Hematopoietic multipotent progenitor cell treated with erythropoietin and hydrocortisone succinate and interleukin-3 and kit ligand, for 6 days (in vitro differentiated cells): ENCODE measurements around the gene SLC6A18.
"Not testable (repeated sequence)": the region's sequence is repeated elsewhere in the genome, so short reads cannot be mapped to it uniquely, and the experiment has no call there.

Experiments
- DNase-seq: peaks from one replicate; pipeline ENCODE4 v3.0.0-alpha.2; 2015

Gene SLC6A18

GRCh38 chr5:1257841-1258240 is 32.7 kb downstream of the SLC6A18 start:
- no peak for DNase-seq

- no peak for DNase-seq
Observed at GRCh38 chr5:1259806-1260480, 34.8 kb downstream of the SLC6A18 start.

GRCh38 chr5:1261643-1262042 is 36.5 kb downstream of the SLC6A18 start:
- no peak for DNase-seq

DNA sequence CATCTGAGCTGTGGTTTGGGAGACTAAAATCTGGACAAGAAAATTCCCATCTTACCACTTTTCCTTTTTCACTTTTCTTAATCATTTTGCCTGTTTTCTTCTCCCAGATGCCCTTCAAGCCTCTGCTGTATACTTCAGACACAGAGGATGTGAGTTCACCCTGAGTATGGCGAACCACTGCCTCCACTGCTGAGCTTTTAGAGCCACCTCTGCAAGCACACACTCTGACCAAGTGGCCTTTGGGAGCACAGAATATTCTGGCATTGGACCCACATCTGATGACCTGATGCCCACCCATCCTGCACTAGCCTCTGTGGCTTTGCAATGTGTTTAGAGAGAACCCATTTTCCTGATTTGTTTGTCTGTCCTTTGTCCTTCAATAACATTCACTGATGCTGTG is 37.2 kb downstream of the SLC6A18 start:
- no peak for DNase-seq

- DNase-seq: no peak
Observed at GRCh38 chr5:1264211-1264610, 39.0 kb downstream of the SLC6A18 start.

DNA sequence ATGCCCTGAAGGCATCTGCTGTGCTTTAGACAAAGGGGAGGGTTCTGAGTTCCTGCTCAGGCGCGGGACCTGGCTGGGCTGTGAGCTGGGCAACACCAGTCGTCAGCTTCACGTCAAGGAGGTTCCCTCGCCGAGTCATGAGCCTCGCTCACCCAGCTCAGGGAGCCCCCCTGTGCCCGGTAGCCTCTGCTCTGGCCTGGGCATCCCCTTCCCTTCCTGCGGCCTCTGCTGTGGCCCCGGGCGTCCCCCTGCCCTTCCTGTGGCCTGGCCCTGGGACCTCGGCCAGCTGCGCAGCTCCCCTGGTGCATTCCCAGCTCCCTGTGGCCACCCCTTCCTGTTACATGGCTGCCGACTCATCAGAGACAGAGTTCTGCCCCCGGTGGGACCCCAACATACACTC is 39.8 kb downstream of the SLC6A18 start:
- DNase-seq: no peak

DNA sequence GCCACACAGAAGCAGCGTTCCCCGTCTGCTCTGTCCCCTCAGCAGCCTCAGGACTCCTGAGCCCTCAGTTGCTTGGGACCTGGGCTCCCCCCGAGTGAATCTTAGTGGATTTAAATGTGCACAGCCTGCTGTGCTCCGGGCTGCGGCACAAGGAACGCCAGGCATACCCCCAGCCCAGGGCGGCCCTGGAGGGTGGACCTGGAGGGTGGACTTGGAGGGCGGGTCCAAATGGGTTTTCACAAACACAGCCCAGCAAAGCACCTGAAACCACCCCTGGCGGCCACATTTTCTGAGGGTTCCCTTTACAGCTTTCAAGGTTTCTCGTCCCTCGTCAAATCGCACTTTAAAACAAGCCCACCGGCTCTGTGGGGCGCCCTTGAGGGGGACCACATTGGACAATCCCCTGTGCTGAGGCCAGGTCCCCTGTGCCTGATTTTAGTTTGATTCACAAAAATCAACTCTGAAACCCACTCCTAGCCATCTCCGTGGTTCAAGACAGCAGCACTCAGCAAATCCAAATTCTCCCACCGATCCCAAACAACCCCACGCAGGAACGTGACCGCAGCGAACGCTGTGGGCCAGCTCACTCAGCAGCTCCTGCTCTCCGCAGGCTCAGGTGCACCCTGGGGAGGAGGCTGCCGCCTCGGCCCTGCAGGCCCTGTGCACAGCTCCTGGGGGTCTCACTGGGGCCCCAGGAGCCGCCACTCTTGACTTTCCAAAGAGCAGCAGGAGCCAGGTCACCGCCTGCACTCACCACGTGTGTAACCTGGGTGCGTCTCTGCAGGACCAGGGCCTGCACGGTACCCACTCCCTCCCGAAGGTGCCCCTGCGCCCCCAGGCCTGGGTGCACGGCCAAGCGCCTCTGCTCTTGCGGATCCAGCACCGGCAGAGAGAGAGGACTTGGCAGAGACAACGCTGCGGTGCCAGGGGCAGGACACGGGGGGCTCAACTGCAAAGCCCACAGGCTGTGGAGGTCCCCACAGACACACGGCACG is 40.6 kb downstream of the SLC6A18 start:
- no peak for DNase-seq

GRCh38 chr5:1266791-1267190 is 41.6 kb downstream of the SLC6A18 start:
- DNase-seq: no peak

DNA sequence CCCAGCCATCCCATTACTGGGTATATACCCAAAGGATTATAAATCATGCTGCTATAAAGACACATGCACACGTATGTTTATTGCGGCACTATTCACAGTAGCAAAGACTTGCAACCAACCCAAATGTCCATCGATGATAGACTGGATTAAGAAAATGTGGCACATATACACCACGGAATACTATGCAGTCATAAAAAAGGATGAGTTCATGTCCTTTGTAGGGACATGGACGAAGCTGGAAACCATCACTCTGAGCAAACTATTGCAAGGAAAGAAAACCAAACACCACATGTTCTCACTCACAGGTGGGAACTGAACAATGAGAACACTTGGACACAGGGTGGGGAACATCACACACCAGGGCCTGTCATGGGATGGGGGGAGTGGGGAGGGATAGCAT is 42.3 kb downstream of the SLC6A18 start:
- DNase-seq: not testable (repeated sequence)

DNA sequence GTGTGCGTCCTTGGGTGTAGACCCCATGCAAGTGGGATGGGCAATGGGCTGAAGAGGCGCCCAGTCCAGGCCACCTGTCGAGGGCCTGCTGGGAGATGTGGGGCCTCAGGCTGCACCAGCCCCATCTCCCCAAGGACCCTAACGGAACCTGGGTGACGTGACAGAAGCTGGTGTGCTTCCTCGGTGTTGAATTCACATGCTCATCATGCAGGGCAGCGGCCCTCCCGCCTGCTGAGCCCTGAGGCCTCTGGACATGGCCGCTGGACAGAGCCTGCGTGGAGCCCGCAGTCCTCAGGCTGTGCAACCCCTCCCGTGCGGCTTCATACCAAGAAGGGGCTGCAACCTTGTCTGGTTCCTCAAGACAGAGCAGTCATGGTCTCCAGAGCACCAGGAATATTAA is 42.9 kb downstream of the SLC6A18 start:
- DNase-seq: no peak

DNA sequence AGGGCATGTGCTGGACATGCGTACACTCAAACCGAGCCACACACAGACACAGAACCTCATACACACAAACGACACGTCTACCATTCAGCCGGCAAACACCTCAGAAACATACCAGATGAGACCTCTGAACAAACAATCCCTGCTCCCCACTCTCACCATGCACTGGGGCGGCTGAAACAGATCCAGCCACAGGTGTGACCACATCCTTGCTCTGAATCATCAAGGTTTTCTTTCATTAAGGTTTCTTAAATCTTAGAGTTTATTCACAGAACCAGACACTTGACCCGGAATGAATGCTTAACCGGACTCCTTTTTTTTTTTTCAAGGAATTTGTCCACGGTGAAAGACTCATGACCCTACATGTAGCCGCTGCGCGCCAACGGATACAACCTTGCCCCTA is 43.5 kb downstream of the SLC6A18 start:
- DNase-seq: no peak

- DNase-seq: no peak
Observed at GRCh38 chr5:1270426-1270825, 45.2 kb downstream of the SLC6A18 start.

- no peak for DNase-seq
Observed at GRCh38 chr5:1270933-1271914, 46.0 kb downstream of the SLC6A18 start.

DNA sequence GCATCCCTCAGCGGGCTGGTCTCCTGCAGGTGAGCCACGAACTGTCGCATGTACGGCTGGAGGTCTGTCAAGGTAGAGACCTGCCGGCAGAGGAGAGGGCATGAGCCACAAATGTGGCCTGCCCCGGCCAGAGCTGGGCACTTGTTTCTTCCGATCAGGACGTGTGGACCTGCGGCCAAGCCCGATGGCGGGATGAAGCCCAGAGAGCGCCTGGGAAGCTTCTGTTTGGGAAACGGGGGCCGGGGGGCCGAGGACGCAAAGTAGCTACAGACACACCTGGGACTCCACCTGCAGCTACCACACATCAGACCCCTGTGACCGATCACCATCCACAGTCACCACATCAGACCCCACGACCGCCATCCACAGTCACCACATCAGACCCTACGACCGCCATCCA is 47.0 kb downstream of the SLC6A18 start:
- no peak for DNase-seq

DNA sequence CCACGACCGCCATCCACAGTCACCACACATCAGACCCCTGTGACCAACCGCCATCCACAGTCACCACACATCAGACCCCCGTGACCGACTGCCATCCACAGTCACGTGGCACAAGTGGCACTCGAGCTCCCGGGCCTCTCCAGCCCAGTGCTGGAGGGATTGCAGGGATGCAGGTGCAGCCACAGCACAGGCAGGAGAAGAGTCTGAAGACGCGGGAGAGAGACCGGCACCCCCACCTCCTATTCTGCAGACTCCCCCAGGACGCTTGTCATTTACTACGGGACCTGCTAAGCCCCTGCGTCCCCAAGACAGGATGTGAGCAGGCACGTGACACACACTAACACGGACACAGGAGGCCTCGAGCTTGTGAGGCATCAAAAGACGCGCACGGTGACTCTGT is 48.6 kb downstream of the SLC6A18 start:
- DNase-seq: no peak

GRCh38 chr5:1274471-1274870 is 49.3 kb downstream of the SLC6A18 start:
- DNase-seq: no peak

DNA sequence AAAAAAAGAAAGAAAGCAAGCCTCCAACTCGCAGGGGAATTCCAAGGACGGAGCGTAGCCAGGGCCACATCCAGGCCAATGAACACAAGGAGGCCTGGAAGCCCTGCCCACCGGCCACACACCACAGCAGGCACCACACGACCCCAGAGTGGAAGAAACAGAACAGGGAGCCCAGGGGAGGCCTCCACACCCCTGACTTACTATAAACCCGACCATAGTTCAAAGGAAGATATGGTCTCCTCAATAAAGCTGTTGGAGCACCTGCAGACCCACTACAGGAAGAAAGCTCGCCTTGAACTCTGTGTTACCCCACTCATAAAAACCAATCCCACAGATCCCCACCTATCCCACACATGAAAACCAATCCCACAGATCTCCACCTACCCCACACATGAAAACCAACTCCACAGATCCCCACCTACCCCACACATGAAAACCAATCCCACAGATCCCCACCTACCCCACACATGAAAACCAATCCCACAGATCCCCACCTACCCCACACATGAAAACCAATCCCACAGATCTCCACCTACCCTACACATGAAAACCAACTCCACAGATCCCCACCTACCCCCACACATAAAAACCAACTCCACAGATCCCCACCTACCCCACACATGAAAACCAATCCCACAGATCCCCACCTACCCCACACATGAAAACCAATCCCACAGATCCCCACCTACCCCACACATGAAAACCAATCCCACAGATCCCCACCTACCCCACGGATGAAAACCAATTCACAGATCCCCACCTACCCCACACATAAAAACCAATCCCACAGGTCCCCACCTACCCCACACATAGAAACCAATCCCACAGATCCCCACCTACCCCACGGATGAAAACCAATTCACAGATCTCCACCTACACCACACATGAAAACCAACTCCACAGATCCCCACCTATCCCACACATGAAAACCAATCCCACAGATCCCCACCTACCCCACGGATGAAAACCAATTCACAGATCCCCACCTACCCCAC is 50.5 kb downstream of the SLC6A18 start:
- not testable (repeated sequence) for DNase-seq

DNA sequence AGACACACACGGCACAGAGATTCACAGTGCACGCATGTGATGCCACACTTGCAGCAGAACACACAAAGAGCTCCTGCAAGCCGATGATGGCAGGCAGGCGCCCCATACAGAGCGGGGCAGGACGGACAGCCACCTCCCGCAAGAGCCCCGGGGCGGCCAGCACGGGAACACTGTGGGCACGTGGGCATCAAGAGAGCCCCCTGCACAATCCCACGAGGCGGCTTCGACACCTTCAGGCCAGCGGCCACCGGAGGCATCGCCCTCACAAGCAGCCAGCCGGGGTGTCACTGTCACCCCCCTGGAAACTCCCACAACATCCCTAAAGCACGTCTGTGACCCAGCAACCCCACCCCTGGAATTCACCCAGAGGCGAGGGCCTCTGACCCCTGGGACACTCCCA is 51.7 kb downstream of the SLC6A18 start:
- no peak for DNase-seq

DNA sequence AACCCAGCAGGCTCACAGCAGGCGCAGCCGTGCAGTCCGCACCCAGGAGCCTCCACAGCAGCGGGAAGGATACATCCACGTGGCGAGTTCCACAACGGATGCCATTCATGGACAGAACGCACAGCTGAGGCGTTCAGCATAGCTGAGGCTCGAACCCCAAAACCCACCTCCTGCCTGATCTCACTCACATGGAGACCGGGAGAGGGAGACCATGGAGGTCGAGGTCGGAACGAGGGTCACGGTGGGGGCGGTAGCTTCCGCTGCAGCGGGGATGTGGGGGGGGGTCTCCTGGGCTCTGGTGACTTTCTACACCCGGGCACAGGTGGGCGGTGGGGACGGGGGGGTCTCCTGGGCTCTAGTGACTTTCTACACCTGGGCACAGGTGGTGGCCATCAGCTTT is 52.1 kb downstream of the SLC6A18 start:
- no peak for DNase-seq

DNA sequence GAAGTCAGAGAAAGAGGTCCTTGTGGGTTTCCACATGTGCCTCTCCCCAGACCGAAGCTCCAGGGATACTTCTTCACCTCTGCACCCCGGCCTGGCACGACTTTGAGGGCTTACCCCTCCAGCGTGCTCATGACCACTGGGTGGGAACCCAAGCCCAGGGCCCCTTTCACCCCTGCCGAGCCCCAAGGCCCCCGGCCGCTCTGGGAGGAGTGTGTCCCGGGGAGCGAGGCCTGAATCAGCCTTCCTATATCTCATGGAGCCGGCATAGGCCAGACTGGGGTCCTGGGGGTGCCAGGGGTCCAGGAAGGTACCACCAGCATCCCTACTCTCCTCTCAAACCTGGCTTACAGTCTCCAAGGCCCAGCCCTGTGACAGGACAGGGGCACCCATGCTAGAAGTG is 52.6 kb downstream of the SLC6A18 start:
- DNase-seq: no peak

- DNase-seq: no peak
Observed at GRCh38 chr5:1278216-1278615, 53.0 kb downstream of the SLC6A18 start.
